ENCODE measurements around the gene CCDC85C. TPM values are rescaled to one million over a fixed set of nuclear protein-coding genes. Genes with fewer than 3 reads are reported as not detected.

CCDC85C gene
- total and polyA plus RNA-seq, 2 of the 4 experiments (the other 2 are of a cell fraction) = 16.0 to 19.0 TPM

DNA sequence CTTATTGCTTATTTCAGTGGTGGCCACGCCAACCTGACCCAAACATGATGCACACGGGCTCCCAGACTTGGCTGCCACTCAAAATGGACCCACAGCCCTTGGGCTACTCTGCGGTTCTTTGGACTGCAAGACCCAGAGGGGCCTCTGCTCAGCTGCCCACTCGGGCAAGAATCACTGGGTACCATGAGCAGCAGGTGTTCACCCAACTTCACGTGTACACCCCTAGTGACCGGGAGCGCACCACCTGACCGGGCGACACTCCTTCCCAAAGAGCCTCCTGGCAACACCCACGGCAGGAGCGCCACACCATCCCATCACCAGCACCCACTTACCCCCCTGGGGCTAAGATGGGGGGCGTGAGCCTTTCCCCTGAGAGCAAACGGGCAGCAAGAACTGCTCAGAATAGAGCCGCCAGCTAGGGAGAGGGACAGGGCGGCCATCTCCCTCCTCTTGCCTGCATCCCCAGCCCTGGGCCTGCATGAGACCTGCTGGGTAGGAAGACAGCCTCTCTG lies 90.8 kb downstream of the CCDC85C start:
- Histone ChIP-seq H3K9me1 (ENCODE audit: insufficient read depth, low read length) (peaks cover 4% of the 10 kb centered on the region; the same call in 1 of the 2 replicates), H2AFZ (replicated peaks; ENCODE audit: low read length, poor library complexity) (no peak overlapping the region), H2AK9ac (replicated peaks; ENCODE audit: low read depth, low read length, poor library complexity) (no peak overlapping the region), H3K79me1 (ENCODE audit: low read depth in 1 of 2, low read length in 2 of 2) (peaks cover 6 to 57% of the 10 kb centered on the region in 2 experiments), H4K91ac (ENCODE audit: insufficient read depth, low read depth, low read length) (no peak overlapping the region), H3K14ac (replicated peaks; ENCODE audit: low read depth, low read length) (no peak overlapping the region), H2BK5ac (ENCODE audit: low read depth, low read length, poor library complexity, severe bottlenecking) (no peak overlapping the region), H3K9me3 (ENCODE audit: control insufficient read depth, insufficient read depth, low read length) (no peaks in the 10 kb centered on the region), H2AK5ac (ENCODE audit: low read depth, low read length) (no peak overlapping the region), H3K4ac (ENCODE audit: low read depth, low read length) (no peak overlapping the region), H3K18ac (ENCODE audit: low read depth, low read length) (no peak overlapping the region), H4K8ac (ENCODE audit: low read depth in 2 of 2, low read length in 2 of 2) (no peak overlapping the region), H3K4me2 (ENCODE audit: low read depth, low read length) (no peak overlapping the region), H3K27ac (ENCODE audit: insufficient read depth, low read length) (no peak overlapping the region), H3K56ac (ENCODE audit: extremely low read depth, insufficient read depth, low read length) (no peak overlapping the region), H2BK15ac (ENCODE audit: low read depth, low read length) (no peak overlapping the region), H4K20me1 (ENCODE audit: insufficient read depth, low read length) (peaks cover 45% of the 10 kb centered on the region), H3K23ac (ENCODE audit: low read depth, low read length) (no peak overlapping the region), H2BK120ac (ENCODE audit: low read depth, low read length) (no peak overlapping the region), H3K4me1 (ENCODE audit: control insufficient read depth, insufficient read depth, low read length) (peaks cover 15% of the 10 kb centered on the region), H4K5ac (ENCODE audit: low read depth, low read length) (no peak overlapping the region), H3K36me3 (ENCODE audit: control insufficient read depth, insufficient read depth, low read length) (peaks cover 38% of the 10 kb centered on the region), H3K4me3 (ENCODE audit: insufficient read depth, low read depth, low read length) (no peak overlapping the region), H3K27me3 (ENCODE audit: control insufficient read depth, insufficient read depth, low read length) (no peaks in the 10 kb centered on the region), H2BK20ac (ENCODE audit: low read depth, low read length) (no peak overlapping the region), H3K9ac (ENCODE audit: low read depth, low read length) (no peak overlapping the region)
- ChIA-PET POLR2A (ENCODE audit: unreplicated experiment) (no interaction called here), CTCF (no interaction called here)
- TF ChIP-seq, protein P1, sequence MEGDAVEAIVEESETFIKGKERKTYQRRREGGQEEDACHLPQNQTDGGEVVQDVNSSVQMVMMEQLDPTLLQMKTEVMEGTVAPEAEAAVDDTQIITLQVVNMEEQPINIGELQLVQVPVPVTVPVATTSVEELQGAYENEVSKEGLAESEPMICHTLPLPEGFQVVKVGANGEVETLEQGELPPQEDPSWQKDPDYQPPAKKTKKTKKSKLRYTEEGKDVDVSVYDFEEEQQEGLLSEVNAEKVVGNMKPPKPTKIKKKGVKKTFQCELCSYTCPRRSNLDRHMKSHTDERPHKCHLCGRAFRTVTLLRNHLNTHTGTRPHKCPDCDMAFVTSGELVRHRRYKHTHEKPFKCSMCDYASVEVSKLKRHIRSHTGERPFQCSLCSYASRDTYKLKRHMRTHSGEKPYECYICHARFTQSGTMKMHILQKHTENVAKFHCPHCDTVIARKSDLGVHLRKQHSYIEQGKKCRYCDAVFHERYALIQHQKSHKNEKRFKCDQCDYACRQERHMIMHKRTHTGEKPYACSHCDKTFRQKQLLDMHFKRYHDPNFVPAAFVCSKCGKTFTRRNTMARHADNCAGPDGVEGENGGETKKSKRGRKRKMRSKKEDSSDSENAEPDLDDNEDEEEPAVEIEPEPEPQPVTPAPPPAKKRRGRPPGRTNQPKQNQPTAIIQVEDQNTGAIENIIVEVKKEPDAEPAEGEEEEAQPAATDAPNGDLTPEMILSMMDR (conservative IDR thresholded peaks at IDR 0.05; ENCODE audit: low read depth, low read length) = no peak
- TF ChIP-seq SMC3 (IDR thresholded peaks at IDR 0.05; ENCODE audit: low read depth, low read length) (no peak), CHD1 (IDR thresholded peaks at IDR 0.05; ENCODE audit: low read depth, low read length) (no peak), RFX5 (IDR thresholded peaks at IDR 0.05; ENCODE audit: low read depth, low read length) (no peak), NFE2L2 (IDR thresholded peaks at IDR 0.05; ENCODE audit: low read depth, low read length) (no peak), FOS (IDR thresholded peaks at IDR 0.05; ENCODE audit: low read depth, low read length) (no peak)
- TF ChIP-seq, protein P2, sequence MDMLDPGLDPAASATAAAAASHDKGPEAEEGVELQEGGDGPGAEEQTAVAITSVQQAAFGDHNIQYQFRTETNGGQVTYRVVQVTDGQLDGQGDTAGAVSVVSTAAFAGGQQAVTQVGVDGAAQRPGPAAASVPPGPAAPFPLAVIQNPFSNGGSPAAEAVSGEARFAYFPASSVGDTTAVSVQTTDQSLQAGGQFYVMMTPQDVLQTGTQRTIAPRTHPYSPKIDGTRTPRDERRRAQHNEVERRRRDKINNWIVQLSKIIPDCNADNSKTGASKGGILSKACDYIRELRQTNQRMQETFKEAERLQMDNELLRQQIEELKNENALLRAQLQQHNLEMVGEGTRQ (IDR thresholded peaks at IDR 0.05; ENCODE audit: low read depth, low read length) = no peak
- intact Hi-C loops (cut with micrococcal nuclease) (no loop called here), dilution Hi-C loops (cut with HindIII; ENCODE audit: low sequenced_read_pairs, unreplicated experiment) (no loop called here), in situ Hi-C loops (cut with MboI; ENCODE audit: low sequenced_read_pairs) (loop anchor here (5.0 kb wide), 1 partner anchor 369 kb away; no protein-coding TSS in a partner anchor)
- DNase-seq = no peak
- ATAC-seq (ENCODE audit: low read depth) = no peak
- no TSS peak for BruUV-seq (replicated peaks)
- 91% methylated on average over 4 of the region's 15 CpGs; no CpG with 5 or more reads in 1 of the 2 experiments for WGBS, 2 experiments (ENCODE audit: extremely low coverage in 2 of 2, insufficient read length in 1 of 2)
